Natural killer cell treated with Interleukin-12 subunit alpha and Interleukin-12 subunit beta and Interleukin-15 and Interleukin-18, amount 100 ng/mL, for 72 hours (primary cell): Measurements from ENCODE around the gene CACNA1G. TPM values are rescaled to one million over a fixed set of nuclear protein-coding genes. Genes with fewer than 3 reads are reported as not detected.

Experiments
- ATAC-seq, 2 donors: fragments of 150-1000 bp; cut with Tn5 transposase in 1 of 2; sonication (Bioruptor Pico), chemical (Tn5 transposase) in 1 of 2; 2 replicates each; pipeline ENCODE4 v1.10.0; 2021
- DNase-seq: peaks from one replicate; pipeline ENCODE4 v3.0.0; 2022; ENCODE audit warnings: low spot score
- H3K27ac Mint-ChIP-seq, 2 donors: 1 replicate in 1 of 2; 2 replicates in 1 of 2; pipeline ENCODE4 v1.8.0; 2022; ENCODE audit warnings: mixed read lengths in 2 of 2, mild to moderate bottlenecking in 1 of 2, moderate library complexity in 1 of 2
- H3K27me3 Mint-ChIP-seq, 2 donors: 1 replicate in 1 of 2; 2 replicates in 1 of 2; pipeline ENCODE4 v1.8.0; 2022; ENCODE audit warnings: mixed read lengths in 2 of 2
- H3K36me3 Mint-ChIP-seq: one replicate; pipeline ENCODE4 v1.8.0; 2022; ENCODE audit warnings: mixed read lengths
- H3K4me1 Mint-ChIP-seq, 2 donors: 1 replicate in 1 of 2; 2 replicates in 1 of 2; pipeline ENCODE4 v1.8.0; 2022; ENCODE audit warnings: low read depth in 2 of 2, mixed read lengths in 2 of 2, mild to moderate bottlenecking in 1 of 2
- H3K4me3 Mint-ChIP-seq: one replicate; pipeline ENCODE4 v1.8.0; 2022; ENCODE audit warnings: mixed read lengths
- H3K9me3 Mint-ChIP-seq: 2 replicates; pipeline ENCODE4 v1.8.0; 2022; ENCODE audit warnings: mixed read lengths
- total RNA-seq, 2 donors: library from RNA; stranded (reverse); gene quantifications; one replicate each; pipeline ENCODE4 v1.2.3, GENCODE V29; 2022

CACNA1G gene
- total RNA-seq, 2 donors from 2014 or later = not detected

DNA sequence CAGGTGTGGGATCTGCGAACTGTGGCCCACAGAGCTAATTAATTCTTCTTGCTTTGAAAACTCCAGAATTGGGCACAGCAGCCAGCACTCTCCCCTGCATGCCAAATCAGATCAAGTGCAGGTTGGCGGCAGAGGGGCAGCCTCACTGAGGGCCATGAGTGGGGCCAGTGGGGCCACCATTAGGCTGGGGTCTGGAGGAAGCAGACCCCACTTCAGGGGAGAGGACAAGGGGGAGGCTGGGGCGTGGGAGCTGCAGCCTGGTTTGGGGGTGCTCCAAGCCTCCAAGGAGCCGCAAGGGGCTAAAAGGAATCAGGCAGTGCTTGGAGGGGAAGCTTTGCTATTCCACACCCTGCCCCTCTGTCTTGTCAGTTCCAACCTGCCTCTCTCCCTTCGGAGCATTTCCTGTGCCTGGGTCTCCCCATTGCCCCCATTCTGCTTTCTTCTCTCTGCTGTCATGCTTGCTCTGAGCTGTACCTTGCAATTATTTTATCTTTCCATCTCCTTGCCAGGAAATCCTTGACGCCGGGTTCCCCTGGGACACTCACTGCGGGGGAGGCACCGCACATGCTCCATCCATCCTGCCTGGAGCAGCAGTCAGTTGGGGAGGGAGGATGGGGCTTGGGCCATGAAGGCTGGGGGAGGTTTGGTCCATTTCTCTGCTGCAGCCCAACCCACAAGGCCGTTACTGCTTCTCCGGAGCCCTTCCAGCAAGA, 70.8 kb downstream of the CACNA1G start:
- Mint-ChIP-seq H3K36me3 (no peaks in the 10 kb centered on the region), H3K27ac (no peak overlapping the region), H3K27me3 (peaks cover 41 to 45% of the 10 kb centered on the region in 2 donors), H3K4me3 (no peak overlapping the region), H3K9me3 (no peaks in the 10 kb centered on the region), H3K4me1 (peaks cover 0 to 14% of the 10 kb centered on the region in 2 donors)
- DNase-seq = peak; percentile 48
- no peak for ATAC-seq

- ATAC-seq = no peak
- DNase-seq = peak; percentile 48
- Mint-ChIP-seq H3K9me3 (no peaks in the 10 kb centered on the region), H3K36me3 (no peaks in the 10 kb centered on the region), H3K4me3 (no peak overlapping the region), H3K27me3 (peaks cover 41 to 46% of the 10 kb centered on the region in 2 donors), H3K27ac (no peak overlapping the region), H3K4me1 (peaks cover 0 to 14% of the 10 kb centered on the region in 2 donors)
Measured at GRCh38 chr17:50631908-50632571, 71.5 kb downstream of the CACNA1G start.

GRCh38 chr17:50632637-50633036, 72.1 kb downstream of the CACNA1G start:
- DNase-seq (peak; percentile 42), ATAC-seq (no peak)
- no peak overlapping the region for H3K27ac Mint-ChIP-seq
- H3K4me3 Mint-ChIP-seq = no peak overlapping the region
- no peaks in the 10 kb centered on the region for H3K9me3 Mint-ChIP-seq
- H3K36me3 Mint-ChIP-seq = no peaks in the 10 kb centered on the region
- peaks cover 0 to 10% of the 10 kb centered on the region in 2 donors for H3K4me1 Mint-ChIP-seq
- H3K27me3 Mint-ChIP-seq = peaks cover 41 to 46% of the 10 kb centered on the region in 2 donors

GRCh38 chr17:50633683-50634082, 73.2 kb downstream of the CACNA1G start:
- H3K9me3 Mint-ChIP-seq = no peaks in the 10 kb centered on the region
- ATAC-seq = no peak
- H3K4me3 Mint-ChIP-seq = no peak overlapping the region
- no peak for DNase-seq
- H3K27me3 Mint-ChIP-seq = peaks cover 43 to 50% of the 10 kb centered on the region in 2 donors
- peaks cover 0 to 4% of the 10 kb centered on the region in 2 donors for H3K4me1 Mint-ChIP-seq
- H3K27ac Mint-ChIP-seq = no peak overlapping the region
- no peaks in the 10 kb centered on the region for H3K36me3 Mint-ChIP-seq

GRCh38 chr17:50634224-50634914, 73.9 kb downstream of the CACNA1G start, which contains the start of gene ABCC3:
Gene ABCC3, plus strand, starts transcription at chr17:50634881. Its CDS starts 56 bp downstream, at chr17:50634937.
- H3K4me3 Mint-ChIP-seq = no peak within 1 kb of the TSS
- H3K27me3 Mint-ChIP-seq = peaks cover 41 to 50% of the 10 kb centered on the region in 2 donors
- H3K27ac Mint-ChIP-seq = no peak within 1 kb of the TSS
- H3K4me1 Mint-ChIP-seq = peaks cover 0 to 4% of the 10 kb centered on the region in 2 donors
- ATAC-seq = no peak
- peak; percentile 57 for DNase-seq
- no peaks in the 10 kb centered on the region for H3K36me3 Mint-ChIP-seq
- no peaks in the 10 kb centered on the region for H3K9me3 Mint-ChIP-seq

DNA sequence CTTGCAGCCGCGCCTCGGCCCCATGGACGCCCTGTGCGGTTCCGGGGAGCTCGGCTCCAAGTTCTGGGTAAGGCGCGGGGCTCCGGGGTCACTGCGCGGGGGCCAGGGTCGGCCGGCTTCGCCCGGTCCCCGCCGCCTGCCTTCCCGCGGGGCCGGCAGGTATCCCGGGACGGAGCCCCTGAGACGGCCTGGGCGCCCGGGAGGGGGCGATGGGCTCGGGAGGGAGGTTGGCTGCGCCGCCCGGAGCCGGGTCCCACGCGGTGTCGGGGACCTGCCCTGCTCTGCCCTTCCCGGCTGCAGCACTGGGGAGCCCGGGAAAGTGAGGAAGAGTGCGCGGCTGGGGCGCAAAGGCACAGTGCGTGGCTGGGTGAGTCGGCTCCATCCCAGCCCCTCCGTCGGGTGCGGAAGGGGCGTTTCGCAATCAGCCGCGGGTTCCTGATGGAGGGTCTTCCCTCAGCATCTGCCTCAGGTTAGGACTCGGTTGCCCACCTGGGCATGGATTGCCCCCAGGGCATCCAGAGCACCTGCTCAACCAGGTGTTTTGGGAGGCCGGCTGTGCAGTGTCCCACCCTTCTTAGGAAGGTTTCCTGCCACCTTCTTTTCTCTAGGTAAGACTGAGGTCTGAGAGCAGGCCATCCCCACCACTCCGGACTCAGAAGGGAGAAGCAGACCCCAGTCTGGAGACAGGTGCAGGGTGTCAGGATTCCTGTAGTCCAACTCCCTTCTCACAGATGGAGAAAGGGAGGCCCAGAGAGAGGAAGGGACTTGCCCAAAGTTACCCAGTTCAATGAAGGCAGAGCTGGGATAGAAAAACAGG, 74.6 kb downstream of the CACNA1G start:
- peaks cover 0 to 4% of the 10 kb centered on the region in 2 donors for H3K4me1 Mint-ChIP-seq
- no peak overlapping the region for H3K27ac Mint-ChIP-seq
- peak; percentile 42 for DNase-seq
- no peaks in the 10 kb centered on the region for H3K36me3 Mint-ChIP-seq
- peaks cover 41 to 50% of the 10 kb centered on the region in 2 donors for H3K27me3 Mint-ChIP-seq
- H3K4me3 Mint-ChIP-seq = no peak overlapping the region
- ATAC-seq = no peak
- H3K9me3 Mint-ChIP-seq = no peaks in the 10 kb centered on the region

DNA sequence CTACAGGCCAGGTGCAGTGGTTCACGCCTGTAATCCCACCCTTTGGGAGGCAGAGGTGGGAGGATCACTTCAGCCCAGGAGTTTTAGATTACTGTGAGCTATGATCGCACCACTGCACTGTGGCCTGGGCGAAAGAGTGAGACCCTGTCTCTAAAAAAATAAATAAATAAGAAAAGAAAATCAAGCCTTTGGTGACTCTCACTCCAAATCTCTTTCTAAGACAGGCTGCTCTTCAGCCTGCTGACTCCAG, 75.1 kb downstream of the CACNA1G start:
- no peaks in the 10 kb centered on the region for H3K9me3 Mint-ChIP-seq
- no peak overlapping the region for H3K27ac Mint-ChIP-seq
- ATAC-seq = no peak
- peaks cover 36 to 50% of the 10 kb centered on the region in 2 donors for H3K27me3 Mint-ChIP-seq
- H3K4me1 Mint-ChIP-seq = peaks cover 0 to 4% of the 10 kb centered on the region in 2 donors
- peak; percentile 28 for DNase-seq
- H3K4me3 Mint-ChIP-seq = no peak overlapping the region
- no peaks in the 10 kb centered on the region for H3K36me3 Mint-ChIP-seq

DNA sequence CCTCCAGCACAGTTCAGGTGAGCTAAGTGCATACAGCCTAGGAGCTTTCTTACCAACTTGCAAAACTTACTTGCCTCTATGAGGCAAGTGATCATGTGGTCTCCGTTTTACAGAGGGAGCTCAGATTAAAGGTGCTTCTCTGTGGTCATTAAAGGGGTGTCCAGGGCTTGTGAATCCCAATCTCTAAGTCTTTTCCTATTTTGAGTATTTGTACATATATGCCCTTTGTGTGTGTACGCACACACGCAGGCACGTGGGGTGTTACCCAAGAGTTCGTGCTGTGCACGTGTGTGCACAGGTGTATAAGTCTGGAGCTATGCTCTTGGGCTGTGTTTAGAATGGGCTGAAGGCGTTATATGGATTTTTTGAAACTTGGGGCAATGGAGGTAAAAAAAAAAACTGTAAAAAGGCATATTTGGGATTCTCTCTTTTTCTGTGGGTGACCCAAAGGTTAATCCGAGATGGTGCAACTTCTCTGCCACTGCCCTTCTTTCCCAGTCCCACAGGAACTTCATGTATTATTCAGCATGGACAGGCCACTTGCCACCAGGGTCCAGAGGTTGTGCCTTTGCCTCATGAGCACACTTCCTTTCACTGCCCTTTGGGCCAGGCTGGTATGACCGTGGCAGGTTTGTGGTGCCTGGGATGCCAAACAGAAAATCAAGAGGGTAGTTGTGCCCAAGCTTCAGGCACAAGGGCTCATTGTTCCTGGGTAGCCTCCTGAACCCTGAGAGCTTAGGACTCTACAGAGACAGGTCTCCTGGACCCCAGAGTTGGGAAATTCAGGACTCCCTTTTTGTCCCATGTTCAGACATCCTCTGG, 75.7 kb downstream of the CACNA1G start:
- Mint-ChIP-seq H3K4me1 (peaks cover 0 to 4% of the 10 kb centered on the region in 2 donors), H3K27me3 (peaks cover 35 to 50% of the 10 kb centered on the region in 2 donors)

DNA sequence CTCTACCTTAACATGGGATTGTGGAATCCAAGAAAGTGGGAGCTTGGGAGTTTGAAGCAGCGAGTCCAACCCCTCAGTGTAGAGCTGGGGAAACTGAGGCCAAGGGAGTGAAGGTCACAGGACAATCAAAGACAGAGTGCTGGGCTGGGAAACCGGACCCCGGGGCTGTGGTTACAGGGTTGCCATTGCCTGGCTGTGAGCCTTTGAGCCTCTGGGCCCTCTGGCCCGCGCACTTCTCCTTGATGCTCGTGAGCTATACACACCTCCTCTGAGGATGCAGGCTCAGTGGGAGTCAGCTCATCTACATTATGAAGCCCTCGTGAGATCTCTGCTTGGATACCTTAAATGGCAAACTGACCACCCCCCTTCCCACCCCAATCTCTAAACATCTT, 76.3 kb downstream of the CACNA1G start:
- Mint-ChIP-seq H3K27me3 (peaks cover 32 to 45% of the 10 kb centered on the region in 2 donors), H3K9me3 (no peaks in the 10 kb centered on the region), H3K27ac (no peak overlapping the region), H3K4me1 (peaks cover 0 to 4% of the 10 kb centered on the region in 2 donors), H3K36me3 (no peaks in the 10 kb centered on the region), H3K4me3 (no peak overlapping the region)
- DNase-seq = peak; percentile 26
- ATAC-seq = no peak

More for the DNA sequence above, 75.7 kb downstream of the CACNA1G start:
- peak; percentile 12 for DNase-seq
- ATAC-seq = no peak
- Mint-ChIP-seq H3K36me3 (no peaks in the 10 kb centered on the region), H3K9me3 (no peaks in the 10 kb centered on the region), H3K27ac (no peak overlapping the region), H3K4me3 (no peak overlapping the region)

- Mint-ChIP-seq H3K27me3 (peaks cover 23 to 32% of the 10 kb centered on the region in 2 donors), H3K36me3 (no peaks in the 10 kb centered on the region), H3K4me1 (peaks cover 0 to 4% of the 10 kb centered on the region in 2 donors), H3K4me3 (no peak overlapping the region), H3K9me3 (no peaks in the 10 kb centered on the region), H3K27ac (no peak overlapping the region)
- DNase-seq = peak; percentile 29
- no peak for ATAC-seq
Measured at GRCh38 chr17:50637829-50638605, 77.5 kb downstream of the CACNA1G start.

- H3K4me1 Mint-ChIP-seq = peaks cover 0 to 2% of the 10 kb centered on the region in 2 donors
- no peaks in the 10 kb centered on the region for H3K36me3 Mint-ChIP-seq
- H3K9me3 Mint-ChIP-seq = no peaks in the 10 kb centered on the region
- ATAC-seq (no peak), DNase-seq (no peak)
- peaks cover 18 to 31% of the 10 kb centered on the region in 2 donors for H3K27me3 Mint-ChIP-seq
- H3K27ac Mint-ChIP-seq = no peak overlapping the region
- H3K4me3 Mint-ChIP-seq = no peak overlapping the region
Measured at GRCh38 chr17:50638606-50638965, 78.1 kb downstream of the CACNA1G start.

GRCh38 chr17:50638966-50639713, 78.6 kb downstream of the CACNA1G start:
- no peak overlapping the region for H3K4me3 Mint-ChIP-seq
- no peaks in the 10 kb centered on the region for H3K36me3 Mint-ChIP-seq
- H3K27ac Mint-ChIP-seq = no peak overlapping the region
- ATAC-seq = no peak
- DNase-seq = peak; percentile 59
- H3K9me3 Mint-ChIP-seq = no peaks in the 10 kb centered on the region
- peaks cover 15 to 29% of the 10 kb centered on the region in 2 donors for H3K27me3 Mint-ChIP-seq
- H3K4me1 Mint-ChIP-seq = no peaks in the 10 kb centered on the region
